SK-N-SH treated with all-trans-retinoic acid at 6 μM for 48 hours (cell line): ENCODE results near the gene PON2.

Source experiments
- ATAC-seq: fragments of 200-7000 bp; cut with Tn5 transposase; 3 replicates; pipeline ENCODE4 v1.9.1; 2020; ENCODE audit warnings: mild to moderate bottlenecking, moderate library complexity
- ARNTL ChIP-seq: fragments of 450-650 bp; formaldehyde crosslinking; IDR thresholded peaks from 2 replicates; pipeline ENCODE4 v1.5.0; 2020; ENCODE audit warnings: low read depth, mild to moderate bottlenecking, moderate library complexity, borderline replicate concordance
- BACH2 ChIP-seq: fragments of 250-450 bp; sonication (Bioruptor Pico); IDR thresholded peaks from 2 replicates; pipeline ENCODE4 v1.9.0; 2021; ENCODE audit warnings: mild to moderate bottlenecking, borderline replicate concordance
- ESRRG ChIP-seq: fragments of 250-450 bp; sonication (Bioruptor Pico); IDR thresholded peaks from 2 replicates; pipeline ENCODE4 v1.6.1; 2021; ENCODE audit warnings: mild to moderate bottlenecking
- GLIS3 ChIP-seq: fragments of 250-450 bp; sonication (Bioruptor Pico); IDR thresholded peaks from 2 replicates; pipeline ENCODE4 v1.5.0; 2020; ENCODE audit warnings: mild to moderate bottlenecking, moderate library complexity
- ISL1 ChIP-seq: fragments of 250-450 bp; sonication (Bioruptor Pico); IDR thresholded peaks from 2 replicates; pipeline ENCODE4 v2.1.2; 2022; ENCODE audit warnings: mild to moderate bottlenecking, moderate library complexity
- OSR1 ChIP-seq: fragments of 250-450 bp; sonication (Bioruptor Pico); IDR thresholded peaks from 2 replicates; pipeline ENCODE4 v1.8.0; 2022; ENCODE audit warnings: moderate library complexity, mild to moderate bottlenecking, inconsistent platforms
- SNAI2 ChIP-seq: fragments of 250-450 bp; sonication (Bioruptor Pico); IDR thresholded peaks from 2 replicates; pipeline ENCODE4 v1.5.0; 2020; ENCODE audit warnings: mild to moderate bottlenecking, moderate library complexity
- TCF4 ChIP-seq: fragments of 250-450 bp; sonication (Bioruptor Pico); IDR thresholded peaks from 2 replicates; pipeline ENCODE4 v1.8.0; 2021; ENCODE audit warnings: mild to moderate bottlenecking, moderate library complexity, borderline replicate concordance
- TOX ChIP-seq: fragments of 250-450 bp; sonication (Bioruptor Pico); IDR thresholded peaks from 2 replicates; pipeline ENCODE4 v1.8.0; 2021; ENCODE audit warnings: mild to moderate bottlenecking, moderate library complexity, borderline replicate concordance
- ZC3H10 ChIP-seq: fragments of 250-450 bp; sonication (Bioruptor Pico); IDR thresholded peaks from 2 replicates; pipeline ENCODE4 v1.5.1; 2021; ENCODE audit warnings: mild to moderate bottlenecking, moderate library complexity
- ZFP3 ChIP-seq: fragments of 250-450 bp; sonication (Bioruptor Pico); IDR thresholded peaks from 2 replicates; pipeline ENCODE4 v1.5.0; 2020; ENCODE audit warnings: mild to moderate bottlenecking, moderate library complexity
- ZFP30 ChIP-seq: fragments of 450-650 bp; formaldehyde crosslinking; IDR thresholded peaks from 2 replicates; pipeline ENCODE4 v1.5.0; 2022; ENCODE audit warnings: mild to moderate bottlenecking, moderate library complexity
- ZNF565 ChIP-seq: fragments of 450-650 bp; formaldehyde crosslinking; conservative IDR thresholded peaks from 2 replicates; pipeline ENCODE4 v1.5.0; 2020; ENCODE audit warnings: low read depth, mild to moderate bottlenecking, moderate library complexity
- ZNF70 ChIP-seq: fragments of 450-650 bp; formaldehyde crosslinking; IDR thresholded peaks from 2 replicates; pipeline ENCODE4 v1.5.0; 2020; ENCODE audit warnings: mild to moderate bottlenecking, moderate library complexity
- ZNF8 ChIP-seq: fragments of 450-650 bp; formaldehyde crosslinking; IDR thresholded peaks from 2 replicates; pipeline ENCODE4 v1.5.0; 2020; ENCODE audit warnings: mild to moderate bottlenecking, moderate library complexity
- TF ChIP-seq, protein P1 (sequence below): fragments of 250-450 bp; sonication (Bioruptor Pico); IDR thresholded peaks from 2 replicates; pipeline ENCODE4 v1.8.0; 2021; ENCODE audit warnings: low read depth, mild to moderate bottlenecking, moderate library complexity, borderline replicate concordance
- TF ChIP-seq, protein P2 (sequence below): fragments of 250-450 bp; sonication (Bioruptor Pico); IDR thresholded peaks from 2 replicates; pipeline ENCODE4 v1.5.1; 2021; ENCODE audit warnings: mild to moderate bottlenecking, moderate library complexity
- TF ChIP-seq, protein P3 (sequence below): fragments of 250-450 bp; sonication (Bioruptor Pico); IDR thresholded peaks from 2 replicates; pipeline ENCODE4 v1.8.0; 2020; ENCODE audit warnings: mild to moderate bottlenecking, moderate library complexity, borderline replicate concordance
- TF ChIP-seq, protein P4 (sequence below): fragments of 250-450 bp; sonication (Bioruptor Pico); IDR thresholded peaks from 2 replicates; pipeline ENCODE4 v1.5.1; 2020; ENCODE audit warnings: low read depth, mild to moderate bottlenecking, moderate library complexity

The PON2 gene

DNA sequence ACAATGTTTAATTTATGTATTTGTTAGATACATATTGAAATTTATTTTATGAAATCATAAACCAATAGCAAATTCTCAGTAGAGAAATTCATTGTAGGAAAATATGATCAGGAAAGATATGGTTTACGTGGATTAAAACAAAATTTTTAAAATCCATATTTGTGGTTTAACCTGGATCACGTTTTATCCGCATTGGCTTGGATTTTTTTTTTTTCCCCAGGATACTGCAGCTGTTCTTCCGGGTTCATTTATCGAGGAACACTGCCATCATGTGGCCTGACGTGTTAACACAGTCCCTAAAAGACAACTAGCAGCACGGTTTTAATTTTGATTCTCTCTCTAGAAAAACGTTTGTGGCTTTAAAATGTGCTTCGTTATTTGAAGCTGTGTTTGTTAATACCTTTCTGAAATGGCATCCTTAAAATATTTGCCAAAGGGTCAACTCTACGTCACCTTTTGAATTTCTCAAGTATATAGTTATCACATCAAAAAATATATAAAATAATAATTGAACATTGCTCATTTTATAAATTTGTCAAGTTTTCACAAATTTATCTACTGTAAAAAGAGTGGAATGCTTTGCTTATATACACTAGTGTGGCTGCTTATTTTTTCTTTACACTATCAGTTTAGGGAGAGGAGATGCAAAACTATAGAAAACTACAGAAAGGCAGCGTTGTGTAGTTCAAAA is 42.2 kb upstream of the PON2 start:
- ATAC-seq = peak; percentile 84

DNA sequence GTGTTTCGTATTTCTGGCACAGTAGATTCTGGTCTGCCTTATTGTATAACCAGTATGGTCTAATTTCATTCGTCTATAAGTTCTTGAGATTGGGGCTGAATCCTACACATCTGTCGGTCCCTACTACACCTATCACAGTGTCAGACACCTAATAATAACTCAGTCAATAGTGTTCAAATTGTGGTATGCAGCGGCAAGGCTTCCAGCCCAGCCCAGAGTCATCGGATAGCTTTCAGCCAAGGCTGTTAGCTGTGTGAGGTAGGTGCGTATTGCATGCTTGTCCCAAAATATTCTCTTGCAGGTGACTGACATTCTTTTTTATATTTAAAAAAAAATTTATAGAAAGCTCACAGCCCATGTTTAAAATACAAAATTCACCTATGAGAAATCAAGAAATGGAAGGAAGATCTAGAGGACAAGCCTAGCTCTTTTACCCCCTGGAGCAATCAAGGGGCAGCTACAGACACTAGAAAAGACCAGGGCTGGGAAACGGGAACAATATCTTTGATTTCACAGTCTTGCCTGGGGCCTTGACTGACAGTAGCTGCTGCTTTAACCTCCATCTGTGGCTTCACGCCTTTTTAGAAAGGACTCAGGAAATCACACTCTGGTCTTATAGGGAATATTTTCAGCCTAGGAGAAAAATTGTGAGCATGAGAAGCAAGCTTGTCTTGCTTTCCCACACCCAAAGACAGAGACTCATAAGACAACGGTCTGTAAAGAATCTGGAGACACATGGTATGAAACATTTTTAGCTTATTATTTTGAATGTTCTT is 41.4 kb upstream of the PON2 start:
- no peak for ATAC-seq
- TF ChIP-seq, protein P1, sequence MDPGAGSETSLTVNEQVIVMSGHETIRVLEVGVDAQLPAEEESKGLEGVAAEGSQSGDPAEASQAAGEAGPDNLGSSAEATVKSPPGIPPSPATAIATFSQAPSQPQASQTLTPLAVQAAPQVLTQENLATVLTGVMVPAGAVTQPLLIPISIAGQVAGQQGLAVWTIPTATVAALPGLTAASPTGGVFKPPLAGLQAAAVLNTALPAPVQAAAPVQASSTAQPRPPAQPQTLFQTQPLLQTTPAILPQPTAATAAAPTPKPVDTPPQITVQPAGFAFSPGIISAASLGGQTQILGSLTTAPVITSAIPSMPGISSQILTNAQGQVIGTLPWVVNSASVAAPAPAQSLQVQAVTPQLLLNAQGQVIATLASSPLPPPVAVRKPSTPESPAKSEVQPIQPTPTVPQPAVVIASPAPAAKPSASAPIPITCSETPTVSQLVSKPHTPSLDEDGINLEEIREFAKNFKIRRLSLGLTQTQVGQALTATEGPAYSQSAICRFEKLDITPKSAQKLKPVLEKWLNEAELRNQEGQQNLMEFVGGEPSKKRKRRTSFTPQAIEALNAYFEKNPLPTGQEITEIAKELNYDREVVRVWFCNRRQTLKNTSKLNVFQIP = no peak
- TF ChIP-seq ZC3H10 (CRISPR knock-in tag) (no peak), ARNTL (CRISPR knock-in tag) (no peak), SNAI2 (CRISPR knock-in tag) (no peak), ZNF565 (CRISPR knock-in tag) (no peak), TOX (CRISPR knock-in tag) (no peak), ZNF8 (CRISPR knock-in tag) (no peak), BACH2 (CRISPR knock-in tag) (no peak), ESRRG (no peak), ZNF70 (CRISPR knock-in tag) (no peak), ZFP3 (CRISPR knock-in tag) (no peak), ISL1 (CRISPR knock-in tag) (no peak), ZFP30 (CRISPR knock-in tag) (no peak), TCF4 (CRISPR knock-in tag) (no peak), GLIS3 (no peak)
- TF ChIP-seq, protein P2, sequence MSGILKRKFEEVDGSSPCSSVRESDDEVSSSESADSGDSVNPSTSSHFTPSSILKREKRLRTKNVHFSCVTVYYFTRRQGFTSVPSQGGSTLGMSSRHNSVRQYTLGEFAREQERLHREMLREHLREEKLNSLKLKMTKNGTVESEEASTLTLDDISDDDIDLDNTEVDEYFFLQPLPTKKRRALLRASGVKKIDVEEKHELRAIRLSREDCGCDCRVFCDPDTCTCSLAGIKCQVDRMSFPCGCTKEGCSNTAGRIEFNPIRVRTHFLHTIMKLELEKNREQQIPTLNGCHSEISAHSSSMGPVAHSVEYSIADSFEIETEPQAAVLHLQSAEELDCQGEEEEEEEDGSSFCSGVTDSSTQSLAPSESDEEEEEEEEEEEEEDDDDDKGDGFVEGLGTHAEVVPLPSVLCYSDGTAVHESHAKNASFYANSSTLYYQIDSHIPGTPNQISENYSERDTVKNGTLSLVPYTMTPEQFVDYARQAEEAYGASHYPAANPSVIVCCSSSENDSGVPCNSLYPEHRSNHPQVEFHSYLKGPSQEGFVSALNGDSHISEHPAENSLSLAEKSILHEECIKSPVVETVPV (CRISPR knock-in tag) = no peak

More for the DNA sequence above, 42.2 kb upstream of the PON2 start:
- TF ChIP-seq ARNTL (CRISPR knock-in tag) = no peak
- no peak for TF ChIP-seq OSR1
- TF ChIP-seq, protein P1 = no peak
- TF ChIP-seq, protein P3, sequence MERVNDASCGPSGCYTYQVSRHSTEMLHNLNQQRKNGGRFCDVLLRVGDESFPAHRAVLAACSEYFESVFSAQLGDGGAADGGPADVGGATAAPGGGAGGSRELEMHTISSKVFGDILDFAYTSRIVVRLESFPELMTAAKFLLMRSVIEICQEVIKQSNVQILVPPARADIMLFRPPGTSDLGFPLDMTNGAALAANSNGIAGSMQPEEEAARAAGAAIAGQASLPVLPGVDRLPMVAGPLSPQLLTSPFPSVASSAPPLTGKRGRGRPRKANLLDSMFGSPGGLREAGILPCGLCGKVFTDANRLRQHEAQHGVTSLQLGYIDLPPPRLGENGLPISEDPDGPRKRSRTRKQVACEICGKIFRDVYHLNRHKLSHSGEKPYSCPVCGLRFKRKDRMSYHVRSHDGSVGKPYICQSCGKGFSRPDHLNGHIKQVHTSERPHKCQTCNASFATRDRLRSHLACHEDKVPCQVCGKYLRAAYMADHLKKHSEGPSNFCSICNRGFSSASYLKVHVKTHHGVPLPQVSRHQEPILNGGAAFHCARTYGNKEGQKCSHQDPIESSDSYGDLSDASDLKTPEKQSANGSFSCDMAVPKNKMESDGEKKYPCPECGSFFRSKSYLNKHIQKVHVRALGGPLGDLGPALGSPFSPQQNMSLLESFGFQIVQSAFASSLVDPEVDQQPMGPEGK (CRISPR knock-in tag) = no peak
- TF ChIP-seq, protein P4, sequence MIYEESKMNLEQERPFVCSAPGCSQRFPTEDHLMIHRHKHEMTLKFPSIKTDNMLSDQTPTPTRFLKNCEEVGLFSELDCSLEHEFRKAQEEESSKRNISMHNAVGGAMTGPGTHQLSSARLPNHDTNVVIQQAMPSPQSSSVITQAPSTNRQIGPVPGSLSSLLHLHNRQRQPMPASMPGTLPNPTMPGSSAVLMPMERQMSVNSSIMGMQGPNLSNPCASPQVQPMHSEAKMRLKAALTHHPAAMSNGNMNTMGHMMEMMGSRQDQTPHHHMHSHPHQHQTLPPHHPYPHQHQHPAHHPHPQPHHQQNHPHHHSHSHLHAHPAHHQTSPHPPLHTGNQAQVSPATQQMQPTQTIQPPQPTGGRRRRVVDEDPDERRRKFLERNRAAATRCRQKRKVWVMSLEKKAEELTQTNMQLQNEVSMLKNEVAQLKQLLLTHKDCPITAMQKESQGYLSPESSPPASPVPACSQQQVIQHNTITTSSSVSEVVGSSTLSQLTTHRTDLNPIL (CRISPR knock-in tag) = no peak
- TF ChIP-seq ZNF565 (CRISPR knock-in tag) = no peak
- TF ChIP-seq ZFP3 (CRISPR knock-in tag) = no peak
- no peak for TF ChIP-seq ZFP30 (CRISPR knock-in tag)
- no peak for TF ChIP-seq ESRRG
- TF ChIP-seq, protein P2 (CRISPR knock-in tag) = no peak
- no peak for TF ChIP-seq TOX (CRISPR knock-in tag)
- TF ChIP-seq ZNF8 (CRISPR knock-in tag) = no peak
- TF ChIP-seq TCF4 (CRISPR knock-in tag) = no peak
- no peak for TF ChIP-seq ZNF70 (CRISPR knock-in tag)
